ENCODE data around the gene TFDP2.

- TF ChIP-seq CTCF (IDR thresholded peaks at IDR 0.05; ENCODE audit: low read depth, low read length, poor library complexity, severe bottlenecking) (no peak), EZH2phosphoT487 (IDR thresholded peaks at IDR 0.05; ENCODE audit: borderline replicate concordance, low read length) (no peak)
Measured at GRCh38 chr3:141909408-141909807, 239.9 kb downstream of the TFDP2 start.

Data from DOHH2 (cell line).